ENCODE data around the gene CNTN1.
"Not testable (repeated sequence)": the region's sequence is repeated elsewhere in the genome, so short reads cannot be mapped to it uniquely, and the experiment has no call there.

CNTN1 gene

GRCh38 chr12:40697566-40698259, 5.5 kb downstream of the CNTN1 start:
- no peak for DNase-seq (ENCODE audit: low spot score)

- DNase-seq (ENCODE audit: low spot score): no peak
These were observed 9.5 kb downstream of the CNTN1 start for GRCh38 chr12:40701756-40702155.

- no peak for DNase-seq (ENCODE audit: low spot score)
These were observed 18.9 kb downstream of the CNTN1 start for GRCh38 chr12:40711121-40711520.

GRCh38 chr12:40714636-40715035, 22.4 kb downstream of the CNTN1 start:
- peak; percentile 31 for DNase-seq (ENCODE audit: low spot score)

GRCh38 chr12:40716037-40716436, 23.8 kb downstream of the CNTN1 start:
- DNase-seq (ENCODE audit: low spot score): no peak

GRCh38 chr12:40717576-40717975, 25.3 kb downstream of the CNTN1 start:
- DNase-seq (ENCODE audit: low spot score): no peak

GRCh38 chr12:40718878-40719372, 26.7 kb downstream of the CNTN1 start:
- no peak for DNase-seq (ENCODE audit: low spot score)

- DNase-seq (ENCODE audit: low spot score): no peak
These were observed 30.8 kb downstream of the CNTN1 start for GRCh38 chr12:40723001-40723400.

GRCh38 chr12:40726366-40726765, 34.1 kb downstream of the CNTN1 start:
- no peak for DNase-seq (ENCODE audit: low spot score)

GRCh38 chr12:40727774-40728483, 35.7 kb downstream of the CNTN1 start:
- no peak for DNase-seq (ENCODE audit: low spot score)

GRCh38 chr12:40730281-40730680, 38.0 kb downstream of the CNTN1 start:
- DNase-seq (ENCODE audit: low spot score): no peak

GRCh38 chr12:40733871-40734270, 41.6 kb downstream of the CNTN1 start:
- no peak for DNase-seq (ENCODE audit: low spot score)

- DNase-seq (ENCODE audit: low spot score): no peak
These were observed 42.0 kb downstream of the CNTN1 start for GRCh38 chr12:40734276-40734675.

- DNase-seq (ENCODE audit: low spot score): no peak
These were observed 43.5 kb downstream of the CNTN1 start for GRCh38 chr12:40735551-40736230.

- DNase-seq (ENCODE audit: low spot score): not testable (repeated sequence)
These were observed 45.2 kb downstream of the CNTN1 start for GRCh38 chr12:40737416-40737815.

GRCh38 chr12:40738856-40739255, 46.6 kb downstream of the CNTN1 start:
- DNase-seq (ENCODE audit: low spot score): no peak

- no peak for DNase-seq (ENCODE audit: low spot score)
These were observed 49.8 kb downstream of the CNTN1 start for GRCh38 chr12:40742041-40742440.

- DNase-seq (ENCODE audit: low spot score): no peak
These were observed 53.1 kb downstream of the CNTN1 start for GRCh38 chr12:40745386-40745785.

GRCh38 chr12:40749863-40750262, 57.6 kb downstream of the CNTN1 start:
- DNase-seq (ENCODE audit: low spot score): no peak

GRCh38 chr12:40752011-40752410, 59.8 kb downstream of the CNTN1 start:
- DNase-seq (ENCODE audit: low spot score): peak; percentile 94

GRCh38 chr12:40760821-40761220, 68.6 kb downstream of the CNTN1 start:
- DNase-seq (ENCODE audit: low spot score): no peak

- DNase-seq (ENCODE audit: low spot score): no peak
These were observed 69.8 kb downstream of the CNTN1 start for GRCh38 chr12:40762072-40762471.
